Caco-2 (cell line): ENCODE measurements around the gene FRRS1L. TPM values are rescaled to one million over a fixed set of nuclear protein-coding genes. Genes with fewer than 3 reads are reported as not detected.

Experiments
- BruUV-seq: library from RNA; stranded (reverse); fragments of 400-500 nt; replicated peaks from 2 replicates; lab custom pipeline; 2021; lab: Mats Ljungman, UMichigan
- CTCF ChIA-PET: fragments of 300-600 bp; sonication (Branson Sonifier 250); formaldehyde crosslinking; loops from one replicate; lab custom pipeline; 2022; ENCODE audit warnings: antibody characterized with exemption; lab: Charles Lee
- POLR2A ChIA-PET: fragments of 300-600 bp; sonication (Branson Sonifier 250); formaldehyde crosslinking; loops from one replicate; lab custom pipeline; 2022; ENCODE audit warnings: antibody characterized with exemption; lab: Charles Lee
- DNase-seq, 2 experiments: peaks; one replicate each; pipeline versions ENCODE4 v3.0.0 to v3.0.0-alpha.2; 2020 to 2022
- H3K27me3 ChIP-seq: replicated peaks from 2 replicates; pipeline ENCODE4 v1.6.0; 2011; ENCODE audit warnings: low read length; ENCODE audit not compliant: control insufficient read depth, insufficient read depth
- H3K36me3 ChIP-seq: 2 replicates; pipeline ENCODE4 v1.5.1; 2011; ENCODE audit warnings: low read length; ENCODE audit not compliant: control insufficient read depth, insufficient read depth
- H3K4me1 ChIP-seq: fragments of 250-450 bp; sonication (Bioruptor Pico); 2 replicates; pipeline ENCODE4 v1.5.1; 2020; ENCODE audit warnings: mild to moderate bottlenecking
- H3K4me3 ChIP-seq: 2 replicates; pipeline ENCODE4 v1.5.1; 2011; ENCODE audit warnings: low read depth, mild to moderate bottlenecking, control low read depth, low read length
- H3K9me3 ChIP-seq: fragments of 250-450 bp; sonication (Bioruptor Pico); 2 replicates; pipeline ENCODE4 v1.5.1; 2020; ENCODE audit warnings: mild to moderate bottlenecking, moderate library complexity
- H3K27ac Mint-ChIP-seq: one replicate; pipeline ENCODE4 v1.8.0; 2022; ENCODE audit warnings: mixed read lengths; ENCODE audit not compliant: unreplicated experiment
- H3K27me3 Mint-ChIP-seq: one replicate; pipeline ENCODE4 v1.8.0; 2022; ENCODE audit warnings: mixed read lengths; ENCODE audit not compliant: insufficient read depth, unreplicated experiment
- H3K36me3 Mint-ChIP-seq: one replicate; pipeline ENCODE4 v1.8.0; 2022; ENCODE audit warnings: mild to moderate bottlenecking, mixed read lengths; ENCODE audit not compliant: insufficient read depth, unreplicated experiment
- H3K4me1 Mint-ChIP-seq: one replicate; pipeline ENCODE4 v1.8.0; 2022; ENCODE audit warnings: low read depth, mixed read lengths; ENCODE audit not compliant: unreplicated experiment
- H3K4me3 Mint-ChIP-seq: one replicate; pipeline ENCODE4 v1.8.0; 2022; ENCODE audit warnings: mild to moderate bottlenecking, moderate library complexity, mixed read lengths; ENCODE audit not compliant: unreplicated experiment
- H3K9me3 Mint-ChIP-seq: one replicate; pipeline ENCODE4 v1.8.0; 2022; ENCODE audit warnings: mixed read lengths; ENCODE audit not compliant: unreplicated experiment
- CTCF ChIP-seq, 2 experiments: fragments of 200-600 bp in 1 of 2; IDR thresholded peaks; 1 replicate in 1 of 2; 2 replicates in 1 of 2; pipeline versions ENCODE4 v1.5.1 to v1.8.0; 2011 to 2022; ENCODE audit warnings: antibody characterized with exemption in 1 of 2, control low read depth in 1 of 2, inconsistent platforms in 1 of 2, low read depth in 1 of 2, low read length in 1 of 2, mild to moderate bottlenecking in 1 of 2, moderate library complexity in 1 of 2; ENCODE audit not compliant: insufficient read depth in 1 of 2, severe bottlenecking in 1 of 2, unreplicated experiment in 1 of 2
- intact Hi-C: fragments of 100-400 bp; cut with micrococcal nuclease; formaldehyde crosslinking; loops from one replicate; pipeline ENCODE4 v1.10.0; 2022; ENCODE audit not compliant: unreplicated experiment
- total RNA-seq: library from RNA; stranded (reverse); gene quantifications from 2 replicates; pipeline ENCODE4 v1.2.3, GENCODE V29; 2022

FRRS1L gene
- total RNA-seq, 1 experiment from 2014 or later = not detected

GRCh38 chr9:109150925-109151545 lies 16.0 kb downstream of the FRRS1L start:
- Mint-ChIP-seq H3K4me1 (no peaks in the 10 kb centered on the region), H3K27me3 (no peaks in the 10 kb centered on the region), H3K27ac (no peak overlapping the region), H3K36me3 (no peaks in the 10 kb centered on the region), H3K9me3 (no peaks in the 10 kb centered on the region), H3K4me3 (no peak overlapping the region)
- ChIA-PET POLR2A (no interaction called here), CTCF (interaction anchor here (0.6 kb wide), 1 partner anchor 103 kb away, joined by 5 read pairs; no protein-coding TSS in a partner anchor)
- Histone ChIP-seq H3K4me3 (no peak overlapping the region), H3K36me3 (no peaks in the 10 kb centered on the region), H3K4me1 (no peaks in the 10 kb centered on the region), H3K9me3 (peaks cover 16% of the 10 kb centered on the region), H3K27me3 (no peaks in the 10 kb centered on the region)
- DNase-seq = no peak
- BruUV-seq = no TSS peak
- TF ChIP-seq CTCF (IDR thresholded peaks at IDR 0.05; ENCODE audit: insufficient read depth in 1 of 2, low read depth in 1 of 2, low read length in 1 of 2, severe bottlenecking in 1 of 2, unreplicated experiment in 1 of 2) = no peak
- intact Hi-C loops = no loop called here

- Mint-ChIP-seq H3K4me3 (no peak overlapping the region), H3K4me1 (no peaks in the 10 kb centered on the region), H3K27me3 (no peaks in the 10 kb centered on the region), H3K36me3 (no peaks in the 10 kb centered on the region), H3K27ac (no peak overlapping the region), H3K9me3 (no peaks in the 10 kb centered on the region)
- intact Hi-C loops = no loop called here
- Histone ChIP-seq H3K9me3 (peaks cover 16% of the 10 kb centered on the region), H3K36me3 (no peaks in the 10 kb centered on the region), H3K4me3 (no peak overlapping the region), H3K27me3 (no peaks in the 10 kb centered on the region), H3K4me1 (no peaks in the 10 kb centered on the region)
- POLR2A ChIA-PET = no interaction called here
- CTCF ChIA-PET = no interaction called here
- DNase-seq = no peak
- no peak for TF ChIP-seq CTCF (IDR thresholded peaks at IDR 0.05; ENCODE audit: insufficient read depth in 1 of 2, low read depth in 1 of 2, low read length in 1 of 2, severe bottlenecking in 1 of 2, unreplicated experiment in 1 of 2)
- BruUV-seq = no TSS peak
These were observed 17.3 kb downstream of the FRRS1L start for GRCh38 chr9:109149722-109150121.

GRCh38 chr9:109149089-109149488 lies 18.0 kb downstream of the FRRS1L start:
- no peak overlapping the region for H3K27ac Mint-ChIP-seq
- no peak for TF ChIP-seq CTCF (IDR thresholded peaks at IDR 0.05; ENCODE audit: insufficient read depth in 1 of 2, low read depth in 1 of 2, low read length in 1 of 2, severe bottlenecking in 1 of 2, unreplicated experiment in 1 of 2)
- no peaks in the 10 kb centered on the region for H3K36me3 Mint-ChIP-seq
- BruUV-seq = no TSS peak
- H3K4me3 Mint-ChIP-seq = no peak overlapping the region
- H3K4me1 Mint-ChIP-seq = no peaks in the 10 kb centered on the region
- Histone ChIP-seq H3K36me3 (no peaks in the 10 kb centered on the region), H3K4me3 (no peak overlapping the region), H3K9me3 (peaks cover 13% of the 10 kb centered on the region), H3K4me1 (no peaks in the 10 kb centered on the region), H3K27me3 (no peaks in the 10 kb centered on the region)
- ChIA-PET POLR2A (no interaction called here), CTCF (no interaction called here)
- intact Hi-C loops = no loop called here
- no peak for DNase-seq
- H3K9me3 Mint-ChIP-seq = no peaks in the 10 kb centered on the region
- H3K27me3 Mint-ChIP-seq = no peaks in the 10 kb centered on the region
